PFSK-1 (cell line): ENCODE results near the gene MLN. TPM values are rescaled to one million over a fixed set of nuclear protein-coding genes. Genes with fewer than 3 reads are reported as not detected.

Experiments
- FOXP2 ChIP-seq: optimal IDR thresholded peaks from 2 replicates; pipeline ENCODE3; 2011; ENCODE audit warnings: borderline replicate concordance, control low read depth, inconsistent platforms; ENCODE audit not compliant: insufficient read depth; ENCODE audit errors: extremely low read length, extremely low read depth
- POLR2AphosphoS5 ChIP-seq: IDR thresholded peaks from 2 replicates; pipeline ENCODE4 v1.6.1; 2012; ENCODE audit warnings: low read depth, mild to moderate bottlenecking, control low read depth, low read length, moderate library complexity
- SIN3A ChIP-seq: IDR thresholded peaks from 2 replicates; pipeline ENCODE4 v1.6.1; 2012; ENCODE audit warnings: mild to moderate bottlenecking, low read length, moderate library complexity, borderline replicate concordance; ENCODE audit not compliant: insufficient read depth
- TAF1 ChIP-seq: IDR thresholded peaks from 2 replicates; pipeline ENCODE4 v1.6.1; 2012; ENCODE audit warnings: low read length, control low read depth, borderline replicate concordance; ENCODE audit not compliant: insufficient read depth
- polyA plus RNA-seq: library from polyadenylated mRNA; unstranded; fragments of >200 nt; gene quantifications from one replicate; pipeline ENCODE4 v1.2.1, GENCODE V29; 2012; ENCODE audit warnings: low read depth, missing spikeins; ENCODE audit not compliant: insufficient read length
- TF ChIP-seq, protein P1 (sequence below), 2 experiments: IDR thresholded peaks; 2 replicates each; pipeline versions ENCODE4 v1.6.1 to v1.8.0; 2011 to 2012; ENCODE audit warnings: low read depth in 2 of 2, low read length in 2 of 2, control low read depth in 1 of 2, inconsistent platforms in 1 of 2, mild to moderate bottlenecking in 1 of 2, moderate library complexity in 1 of 2; ENCODE audit not compliant: insufficient read depth in 1 of 2

The MLN gene
- polyA plus RNA-seq = not detected

DNA sequence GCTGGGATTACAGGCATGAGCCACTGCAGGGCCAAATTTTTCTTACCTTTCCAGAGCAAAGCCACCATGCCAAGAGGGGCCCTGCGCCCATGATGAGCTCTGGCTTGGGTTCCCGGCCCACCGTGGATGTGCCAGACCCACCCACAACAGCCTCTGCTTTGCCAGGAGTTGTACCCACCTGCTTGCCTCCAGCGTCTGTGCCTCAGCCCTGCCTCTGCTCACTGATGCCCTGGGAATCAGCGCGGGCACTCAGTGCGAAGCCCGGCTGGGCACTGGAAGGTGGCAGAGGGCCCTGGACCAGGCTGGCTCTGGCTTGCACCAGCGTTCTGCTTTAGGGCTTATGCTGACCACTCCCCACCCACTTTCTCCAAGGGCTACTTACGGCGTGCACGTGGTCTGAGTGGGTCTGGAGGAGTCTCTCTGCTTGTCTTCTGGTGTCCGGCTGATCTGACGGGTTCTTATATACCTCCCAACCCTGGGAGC lies at the start of gene MLN:
Gene MLN (minus strand): TSS at position 433 of the 483 bp plus-strand sequence. CDS start 2,840 bp downstream, outside the sequence.
- TF ChIP-seq, protein P1, sequence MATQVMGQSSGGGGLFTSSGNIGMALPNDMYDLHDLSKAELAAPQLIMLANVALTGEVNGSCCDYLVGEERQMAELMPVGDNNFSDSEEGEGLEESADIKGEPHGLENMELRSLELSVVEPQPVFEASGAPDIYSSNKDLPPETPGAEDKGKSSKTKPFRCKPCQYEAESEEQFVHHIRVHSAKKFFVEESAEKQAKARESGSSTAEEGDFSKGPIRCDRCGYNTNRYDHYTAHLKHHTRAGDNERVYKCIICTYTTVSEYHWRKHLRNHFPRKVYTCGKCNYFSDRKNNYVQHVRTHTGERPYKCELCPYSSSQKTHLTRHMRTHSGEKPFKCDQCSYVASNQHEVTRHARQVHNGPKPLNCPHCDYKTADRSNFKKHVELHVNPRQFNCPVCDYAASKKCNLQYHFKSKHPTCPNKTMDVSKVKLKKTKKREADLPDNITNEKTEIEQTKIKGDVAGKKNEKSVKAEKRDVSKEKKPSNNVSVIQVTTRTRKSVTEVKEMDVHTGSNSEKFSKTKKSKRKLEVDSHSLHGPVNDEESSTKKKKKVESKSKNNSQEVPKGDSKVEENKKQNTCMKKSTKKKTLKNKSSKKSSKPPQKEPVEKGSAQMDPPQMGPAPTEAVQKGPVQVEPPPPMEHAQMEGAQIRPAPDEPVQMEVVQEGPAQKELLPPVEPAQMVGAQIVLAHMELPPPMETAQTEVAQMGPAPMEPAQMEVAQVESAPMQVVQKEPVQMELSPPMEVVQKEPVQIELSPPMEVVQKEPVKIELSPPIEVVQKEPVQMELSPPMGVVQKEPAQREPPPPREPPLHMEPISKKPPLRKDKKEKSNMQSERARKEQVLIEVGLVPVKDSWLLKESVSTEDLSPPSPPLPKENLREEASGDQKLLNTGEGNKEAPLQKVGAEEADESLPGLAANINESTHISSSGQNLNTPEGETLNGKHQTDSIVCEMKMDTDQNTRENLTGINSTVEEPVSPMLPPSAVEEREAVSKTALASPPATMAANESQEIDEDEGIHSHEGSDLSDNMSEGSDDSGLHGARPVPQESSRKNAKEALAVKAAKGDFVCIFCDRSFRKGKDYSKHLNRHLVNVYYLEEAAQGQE (IDR thresholded peaks at IDR 0.05; ENCODE audit: insufficient read depth in 1 of 2, low read depth in 2 of 2, low read length in 2 of 2) = no peak
- TF ChIP-seq SIN3A (no peak), TAF1 (no peak), POLR2AphosphoS5 (no peak), FOXP2 (no peak)

GRCh38 chr6:33853026-33853425 lies 49.2 kb upstream of the MLN start:
- TF ChIP-seq POLR2AphosphoS5 (no peak), SIN3A (no peak), TAF1 (no peak), FOXP2 (no peak)
- TF ChIP-seq, protein P1 (IDR thresholded peaks at IDR 0.05; ENCODE audit: insufficient read depth in 1 of 2, low read depth in 2 of 2, low read length in 2 of 2) = no peak

GRCh38 chr6:33851959-33852358 lies 48.2 kb upstream of the MLN start:
- no peak for TF ChIP-seq POLR2AphosphoS5
- TF ChIP-seq SIN3A = no peak
- TF ChIP-seq, protein P1 (IDR thresholded peaks at IDR 0.05; ENCODE audit: insufficient read depth in 1 of 2, low read depth in 2 of 2, low read length in 2 of 2) = no peak
- TF ChIP-seq FOXP2 = no peak
- TF ChIP-seq TAF1 = no peak

DNA sequence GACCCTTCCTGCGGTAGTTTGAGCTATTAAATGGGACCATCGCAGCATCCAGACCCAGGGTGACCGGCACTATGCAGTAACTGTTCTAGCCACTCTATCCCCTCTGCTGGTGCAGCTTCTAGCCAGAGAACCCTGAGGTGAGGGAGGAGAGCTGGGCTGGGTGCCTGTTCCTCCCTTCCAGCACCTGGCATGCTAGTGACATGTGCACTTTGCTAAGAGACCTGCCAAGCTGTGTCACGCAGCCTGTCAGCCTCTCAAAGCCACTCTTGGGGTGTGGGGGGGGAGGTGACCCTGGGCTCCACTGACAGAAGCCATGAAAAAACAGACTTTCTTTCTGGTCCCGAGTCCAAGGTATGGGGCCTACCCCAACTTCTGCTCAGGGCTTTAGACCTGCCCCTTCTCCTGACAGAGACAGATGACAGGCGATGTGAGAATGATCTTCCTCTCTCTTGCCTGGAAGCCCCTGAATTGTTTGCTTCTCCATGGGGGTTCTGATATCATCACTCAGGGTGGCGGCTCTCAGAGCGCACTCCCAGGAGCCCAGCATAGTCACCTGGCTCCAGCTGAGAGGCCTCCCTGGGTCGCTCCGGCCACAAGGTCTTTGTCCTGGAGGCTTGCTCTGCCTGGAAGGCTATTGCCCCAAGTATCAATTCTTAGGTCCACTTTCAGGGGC lies 47.2 kb upstream of the MLN start:
- TF ChIP-seq SIN3A (no peak), TAF1 (no peak), POLR2AphosphoS5 (no peak), FOXP2 (no peak)
- TF ChIP-seq, protein P1 (IDR thresholded peaks at IDR 0.05; ENCODE audit: insufficient read depth in 1 of 2, low read depth in 2 of 2, low read length in 2 of 2) = no peak

DNA sequence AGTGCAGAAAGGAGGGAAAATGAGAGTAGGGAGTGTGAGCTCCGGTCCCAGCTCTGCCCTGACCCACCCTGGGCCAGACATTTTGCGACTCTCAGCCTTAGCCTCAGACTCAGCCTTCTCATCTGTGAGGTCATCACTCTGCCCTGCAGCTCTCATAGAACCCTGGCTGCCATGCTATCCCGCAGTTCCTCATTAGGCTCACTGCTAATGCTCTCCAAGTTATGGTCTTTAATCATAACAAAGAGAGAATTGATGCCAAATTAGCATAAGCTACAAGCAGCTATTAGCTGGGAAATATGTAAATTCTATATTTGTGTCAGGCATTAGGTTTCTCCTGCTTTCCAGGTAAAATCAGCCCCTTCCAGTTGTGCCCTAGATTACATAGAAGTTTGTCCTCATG lies 46.5 kb upstream of the MLN start:
- TF ChIP-seq TAF1 = no peak
- no peak for TF ChIP-seq POLR2AphosphoS5
- no peak for TF ChIP-seq SIN3A
- TF ChIP-seq, protein P1 (IDR thresholded peaks at IDR 0.05; ENCODE audit: insufficient read depth in 1 of 2, low read depth in 2 of 2, low read length in 2 of 2) = no peak
